Astrocyte of the spinal cord (primary cell): ENCODE measurements around the gene SCP2.

ENCODE experiments used
- DNase-seq: peaks from one replicate; pipeline ENCODE4 v3.0.0; 2011; ENCODE audit warnings: low read depth, low spot score
- H3K4me3 ChIP-seq: 2 replicates; pipeline ENCODE4 v1.5.1; 2011; ENCODE audit warnings: low read depth, mild to moderate bottlenecking, low read length, moderate library complexity
- CTCF ChIP-seq: IDR thresholded peaks from 2 replicates; pipeline ENCODE4 v1.5.1; 2012; ENCODE audit warnings: low read depth, mild to moderate bottlenecking, low read length, inconsistent platforms
- in situ Hi-C: cut with HindIII; loops from 2 replicates; pipeline ENCODE4 v1.10.0; 2017; ENCODE audit warnings: low sequenced_read_pairs

Gene SCP2

GRCh38 chr1:52927212-52928014 lies at the start of gene SCP2:
Gene SCP2 (plus strand): TSS chr1:52927276. CDS start chr1:52927397, 121 bp downstream.
- DNase-seq: peak; percentile 61
- in situ Hi-C loops: no loop called here
- peak within 1 kb of the TSS; percentile 76 for H3K4me3 ChIP-seq
- TF ChIP-seq CTCF: no peak

- no peak for TF ChIP-seq CTCF
- DNase-seq: no peak
- in situ Hi-C loops: no loop called here
- H3K4me3 ChIP-seq: no peak overlapping the region
Measured at GRCh38 chr1:52877554-52877953, 49.5 kb upstream of the SCP2 start.

GRCh38 chr1:52880206-52880605 lies 46.9 kb upstream of the SCP2 start:
- no peak for DNase-seq
- no peak for TF ChIP-seq CTCF
- no peak overlapping the region for H3K4me3 ChIP-seq
- in situ Hi-C loops: no loop called here

- TF ChIP-seq CTCF: no peak
- no peak overlapping the region for H3K4me3 ChIP-seq
- no peak for DNase-seq
- in situ Hi-C loops: no loop called here
Measured at GRCh38 chr1:52887483-52887882, 39.6 kb upstream of the SCP2 start.

GRCh38 chr1:52892424-52893215 lies 34.5 kb upstream of the SCP2 start:
- in situ Hi-C loops: no loop called here
- H3K4me3 ChIP-seq: no peak overlapping the region
- DNase-seq: no peak
- no peak for TF ChIP-seq CTCF

- H3K4me3 ChIP-seq: no peak overlapping the region
- in situ Hi-C loops: no loop called here
- TF ChIP-seq CTCF: no peak
- DNase-seq: peak; percentile 17
Measured at GRCh38 chr1:52899445-52899894, 27.6 kb upstream of the SCP2 start.
